ENCODE measurements around the gene TGFB2. TPM values are rescaled to one million over a fixed set of nuclear protein-coding genes. Genes with fewer than 3 reads are reported as not detected.

The TGFB2 gene
- total and polyA plus RNA-seq, 3 donors from 2014 or later: 2.4 to 4.5 (median 2.6) TPM

- H3K4me1 ChIP-seq: no peaks in the 10 kb centered on the region
- intact Hi-C loops (cut with DNase I; ENCODE audit: low total_unique reads): no loop called here
- no peak for DNase-seq
- no peak overlapping the region for H3K27ac ChIP-seq
- no peaks in the 10 kb centered on the region for H3K27me3 ChIP-seq
- no peaks in the 10 kb centered on the region for H3K36me3 ChIP-seq (ENCODE audit: low read depth, missing control alignments)
- WGBS, 2 donors: 60 to 100% methylated on average over 1 of the region's 1 CpG
- H3K4me3 ChIP-seq: no peak overlapping the region
- H3K9me3 ChIP-seq: no peaks in the 10 kb centered on the region
- TF ChIP-seq CTCF (IDR thresholded peaks at IDR 0.05) (no peak), POLR2A (IDR thresholded peaks at IDR 0.05) (no peak)
Measured at GRCh38 chr1:218411101-218411500, 66.0 kb downstream of the TGFB2 start.

GRCh38 chr1:218412171-218412570 lies 67.0 kb downstream of the TGFB2 start:
- Histone ChIP-seq H3K27me3 (no peaks in the 10 kb centered on the region), H3K36me3 (ENCODE audit: low read depth, missing control alignments) (no peaks in the 10 kb centered on the region), H3K9me3 (no peaks in the 10 kb centered on the region), H3K4me1 (no peaks in the 10 kb centered on the region), H3K4me3 (no peak overlapping the region), H3K27ac (no peak overlapping the region)
- no peak for TF ChIP-seq CTCF (IDR thresholded peaks at IDR 0.05)
- no peak for TF ChIP-seq POLR2A (IDR thresholded peaks at IDR 0.05)
- intact Hi-C loops (cut with DNase I; ENCODE audit: low total_unique reads): no loop called here
- DNase-seq: no peak
- WGBS, 2 donors: 83 to 91% methylated on average over 7 of the region's 7 CpGs

GRCh38 chr1:218413179-218413578 lies 68.0 kb downstream of the TGFB2 start:
- H3K36me3 ChIP-seq (ENCODE audit: low read depth, missing control alignments): no peaks in the 10 kb centered on the region
- H3K27ac ChIP-seq: no peak overlapping the region
- no peaks in the 10 kb centered on the region for H3K9me3 ChIP-seq
- intact Hi-C loops (cut with DNase I; ENCODE audit: low total_unique reads): no loop called here
- TF ChIP-seq POLR2A (IDR thresholded peaks at IDR 0.05): no peak
- TF ChIP-seq CTCF (IDR thresholded peaks at IDR 0.05): no peak
- no peak overlapping the region for H3K4me3 ChIP-seq
- DNase-seq: no peak
- 94 to 95% methylated on average over 10 of the region's 10 CpGs for WGBS, 2 donors
- no peaks in the 10 kb centered on the region for H3K27me3 ChIP-seq
- no peaks in the 10 kb centered on the region for H3K4me1 ChIP-seq

GRCh38 chr1:218414060-218414728 lies 69.1 kb downstream of the TGFB2 start:
- DNase-seq: no peak
- intact Hi-C loops (cut with DNase I; ENCODE audit: low total_unique reads): no loop called here

More at GRCh38 chr1:218414060-218414728, 69.1 kb downstream of the TGFB2 start:
- WGBS, 2 donors: 88% methylated on average over 6 of the region's 6 CpGs
- H3K4me1 ChIP-seq: no peaks in the 10 kb centered on the region
- no peaks in the 10 kb centered on the region for H3K9me3 ChIP-seq
- TF ChIP-seq CTCF (IDR thresholded peaks at IDR 0.05): no peak
- TF ChIP-seq POLR2A (IDR thresholded peaks at IDR 0.05): no peak
- no peak overlapping the region for H3K27ac ChIP-seq
- H3K4me3 ChIP-seq: no peak overlapping the region
- H3K27me3 ChIP-seq: no peaks in the 10 kb centered on the region
- H3K36me3 ChIP-seq (ENCODE audit: low read depth, missing control alignments): no peaks in the 10 kb centered on the region
